HepG2 (cell line): ENCODE data around the gene RTBDN. TPM values are rescaled to one million over a fixed set of nuclear protein-coding genes. Genes with fewer than 3 reads are reported as not detected.

Experiments used
- CCAR2 ChIP-seq: fragments of 200-400 bp; formaldehyde crosslinking; optimal IDR thresholded peaks from 2 replicates; pipeline ENCODE3; 2018; ENCODE audit warnings: low read depth, mild to moderate bottlenecking, low read length, moderate library complexity
- CREB1 ChIP-seq, 2 experiments: fragments of 450-650 bp in 1 of 2; IDR thresholded peaks; 2 replicates each; pipeline ENCODE4 v1.6.1; 2016 to 2017; ENCODE audit warnings: control low read depth in 1 of 2, mild to moderate bottlenecking in 1 of 2, missing compliant biosample characterization in 1 of 2, missing genetic modification characterization in 1 of 2
- FOXJ3 ChIP-seq: sonication (generic); formaldehyde crosslinking; IDR thresholded peaks from 2 replicates; pipeline ENCODE4 v1.4.0; 2020; ENCODE audit warnings: missing genetic modification reagents, mild to moderate bottlenecking, borderline replicate concordance
- GZF1 ChIP-seq: sonication (generic); formaldehyde crosslinking; IDR thresholded peaks from 2 replicates; pipeline ENCODE4 v1.5.1; 2020; ENCODE audit warnings: mild to moderate bottlenecking, missing genetic modification reagents
- MBD4 ChIP-seq: IDR thresholded peaks from 2 replicates; pipeline ENCODE4 v1.6.1; 2012; ENCODE audit warnings: low read length, inconsistent platforms, borderline replicate concordance
- SAFB2 ChIP-seq: sonication (generic); formaldehyde crosslinking; IDR thresholded peaks from 2 replicates; pipeline ENCODE4 v1.5.1; 2020; ENCODE audit warnings: missing genetic modification reagents, low read depth, mild to moderate bottlenecking, borderline replicate concordance
- SOX6 ChIP-seq, 2 experiments: fragments of 450-650 bp in 1 of 2; sonication (generic) in 1 of 2; formaldehyde crosslinking in 1 of 2; IDR thresholded peaks; 2 replicates each; pipeline versions ENCODE4 v1.4.0 to v1.6.1; 2017 to 2020; ENCODE audit warnings: antibody characterized with exemption in 1 of 2, mild to moderate bottlenecking in 1 of 2, missing genetic modification reagents in 1 of 2
- TARDBP ChIP-seq: sonication (generic); formaldehyde crosslinking; IDR thresholded peaks from 2 replicates; pipeline ENCODE4 v1.8.0; 2022; ENCODE audit warnings: mild to moderate bottlenecking, missing genetic modification reagents
- TRIM24 ChIP-seq: sonication (generic); formaldehyde crosslinking; IDR thresholded peaks from 2 replicates; pipeline ENCODE4 v1.8.0; 2022; ENCODE audit warnings: mild to moderate bottlenecking, missing genetic modification reagents
- ZNF224 ChIP-seq: sonication (generic); formaldehyde crosslinking; IDR thresholded peaks from 2 replicates; pipeline ENCODE4 v1.5.0; 2020; ENCODE audit warnings: mild to moderate bottlenecking, missing genetic modification reagents
- ZNF232 ChIP-seq: sonication (generic); formaldehyde crosslinking; IDR thresholded peaks from 2 replicates; pipeline ENCODE4 v1.4.0; 2020; ENCODE audit warnings: missing genetic modification reagents, borderline replicate concordance
- ZNF383 ChIP-seq: sonication (generic); formaldehyde crosslinking; IDR thresholded peaks from 2 replicates; pipeline ENCODE4 v1.4.0; 2020; ENCODE audit warnings: missing genetic modification reagents, mild to moderate bottlenecking, borderline replicate concordance
- ZNF75D ChIP-seq: sonication (generic); formaldehyde crosslinking; IDR thresholded peaks from 2 replicates; pipeline ENCODE4 v1.8.1; 2023; ENCODE audit warnings: missing genetic modification reagents, mild to moderate bottlenecking, borderline replicate concordance
- ZNF841 ChIP-seq: sonication (generic); formaldehyde crosslinking; IDR thresholded peaks from 2 replicates; pipeline ENCODE4 v1.8.1; 2023; ENCODE audit warnings: missing genetic modification reagents, borderline replicate concordance
- ZSCAN20 ChIP-seq: sonication (generic); formaldehyde crosslinking; IDR thresholded peaks from 2 replicates; pipeline ENCODE4 v1.4.0; 2020; ENCODE audit warnings: missing genetic modification reagents, mild to moderate bottlenecking, borderline replicate concordance
- polyA plus RNA-seq, 8 experiments: library from polyadenylated mRNA; depleted of rRNA in 3 of 8; stranded (reverse) in 7 of 8; unstranded in 1 of 8; fragments of >200 nt; fragmentation: Illumina TruSeq in 4 of 8; extraction: Trizol in 4 of 8; gene quantifications; 2 replicates each; pipeline versions ENCODE4 v1.2.1 to v1.2.3, GENCODE V29; 2011 to 2016; ENCODE audit warnings: low read depth in 4 of 8, missing spikeins in 1 of 8, mixed read lengths in 1 of 8; ENCODE audit not compliant: insufficient read depth in 1 of 8
- total RNA-seq, 5 experiments: library from RNA; depleted of rRNA; stranded (reverse); fragments of >200 nt; fragmentation: Illumina TruSeq; extraction: Trizol; gene quantifications; 2 replicates each; pipeline ENCODE4 v1.2.3, GENCODE V29; 2016; ENCODE audit warnings: low read depth in 1 of 5
- TF ChIP-seq, protein P1 (sequence below): sonication (generic); formaldehyde crosslinking; IDR thresholded peaks from 2 replicates; pipeline ENCODE4 v1.9.0; 2021; ENCODE audit warnings: mild to moderate bottlenecking, missing genetic modification reagents
- TF ChIP-seq, protein P2 (sequence below): sonication (generic); formaldehyde crosslinking; IDR thresholded peaks from 2 replicates; pipeline ENCODE4 v1.8.0; 2022; ENCODE audit warnings: missing genetic modification reagents, low read depth, mild to moderate bottlenecking, borderline replicate concordance
- TF ChIP-seq, protein P3 (sequence below): sonication (generic); formaldehyde crosslinking; IDR thresholded peaks from 2 replicates; pipeline ENCODE4 v1.4.0; 2020; ENCODE audit warnings: missing genetic modification reagents
- TF ChIP-seq, protein P4 (sequence below): sonication (generic); formaldehyde crosslinking; IDR thresholded peaks from 2 replicates; pipeline ENCODE4 v1.4.0; 2020; ENCODE audit warnings: missing genetic modification reagents
- TF ChIP-seq, protein P5 (sequence below): IDR thresholded peaks from 2 replicates; pipeline ENCODE4 v1.6.1; 2012; ENCODE audit warnings: inconsistent platforms

RTBDN gene
- total and polyA plus RNA-seq, 2 of the 13 experiments (the other 11 are each of a cell fraction or from before 2014, with no cell fraction given), result 0.27 to 0.48 TPM

GRCh38 chr19:12789904-12790619, 44.3 kb downstream of the RTBDN start (continued):
- TF ChIP-seq ZNF75D (no peak), SOX6 (IDR thresholded peaks at IDR 0.05) (no peak), SOX6 (CRISPR knock-in tag; IDR thresholded peaks at IDR 0.05) (peak; percentile 22), ZNF383 (no peak), GZF1 (CRISPR knock-in tag) (no peak), FOXJ3 (no peak), TRIM24 (CRISPR knock-in tag) (no peak), SAFB2 (CRISPR knock-in tag) (no peak), CREB1 (IDR thresholded peaks at IDR 0.05) (no peak), CREB1 (CRISPR knock-in tag; IDR thresholded peaks at IDR 0.05) (no peak), ZNF232 (CRISPR knock-in tag) (no peak), ZSCAN20 (CRISPR knock-in tag) (no peak), CCAR2 (no peak), ZNF224 (no peak), MBD4 (no peak), TARDBP (CRISPR knock-in tag) (no peak), ZNF841 (CRISPR knock-in tag) (no peak)
- TF ChIP-seq, protein P1, sequence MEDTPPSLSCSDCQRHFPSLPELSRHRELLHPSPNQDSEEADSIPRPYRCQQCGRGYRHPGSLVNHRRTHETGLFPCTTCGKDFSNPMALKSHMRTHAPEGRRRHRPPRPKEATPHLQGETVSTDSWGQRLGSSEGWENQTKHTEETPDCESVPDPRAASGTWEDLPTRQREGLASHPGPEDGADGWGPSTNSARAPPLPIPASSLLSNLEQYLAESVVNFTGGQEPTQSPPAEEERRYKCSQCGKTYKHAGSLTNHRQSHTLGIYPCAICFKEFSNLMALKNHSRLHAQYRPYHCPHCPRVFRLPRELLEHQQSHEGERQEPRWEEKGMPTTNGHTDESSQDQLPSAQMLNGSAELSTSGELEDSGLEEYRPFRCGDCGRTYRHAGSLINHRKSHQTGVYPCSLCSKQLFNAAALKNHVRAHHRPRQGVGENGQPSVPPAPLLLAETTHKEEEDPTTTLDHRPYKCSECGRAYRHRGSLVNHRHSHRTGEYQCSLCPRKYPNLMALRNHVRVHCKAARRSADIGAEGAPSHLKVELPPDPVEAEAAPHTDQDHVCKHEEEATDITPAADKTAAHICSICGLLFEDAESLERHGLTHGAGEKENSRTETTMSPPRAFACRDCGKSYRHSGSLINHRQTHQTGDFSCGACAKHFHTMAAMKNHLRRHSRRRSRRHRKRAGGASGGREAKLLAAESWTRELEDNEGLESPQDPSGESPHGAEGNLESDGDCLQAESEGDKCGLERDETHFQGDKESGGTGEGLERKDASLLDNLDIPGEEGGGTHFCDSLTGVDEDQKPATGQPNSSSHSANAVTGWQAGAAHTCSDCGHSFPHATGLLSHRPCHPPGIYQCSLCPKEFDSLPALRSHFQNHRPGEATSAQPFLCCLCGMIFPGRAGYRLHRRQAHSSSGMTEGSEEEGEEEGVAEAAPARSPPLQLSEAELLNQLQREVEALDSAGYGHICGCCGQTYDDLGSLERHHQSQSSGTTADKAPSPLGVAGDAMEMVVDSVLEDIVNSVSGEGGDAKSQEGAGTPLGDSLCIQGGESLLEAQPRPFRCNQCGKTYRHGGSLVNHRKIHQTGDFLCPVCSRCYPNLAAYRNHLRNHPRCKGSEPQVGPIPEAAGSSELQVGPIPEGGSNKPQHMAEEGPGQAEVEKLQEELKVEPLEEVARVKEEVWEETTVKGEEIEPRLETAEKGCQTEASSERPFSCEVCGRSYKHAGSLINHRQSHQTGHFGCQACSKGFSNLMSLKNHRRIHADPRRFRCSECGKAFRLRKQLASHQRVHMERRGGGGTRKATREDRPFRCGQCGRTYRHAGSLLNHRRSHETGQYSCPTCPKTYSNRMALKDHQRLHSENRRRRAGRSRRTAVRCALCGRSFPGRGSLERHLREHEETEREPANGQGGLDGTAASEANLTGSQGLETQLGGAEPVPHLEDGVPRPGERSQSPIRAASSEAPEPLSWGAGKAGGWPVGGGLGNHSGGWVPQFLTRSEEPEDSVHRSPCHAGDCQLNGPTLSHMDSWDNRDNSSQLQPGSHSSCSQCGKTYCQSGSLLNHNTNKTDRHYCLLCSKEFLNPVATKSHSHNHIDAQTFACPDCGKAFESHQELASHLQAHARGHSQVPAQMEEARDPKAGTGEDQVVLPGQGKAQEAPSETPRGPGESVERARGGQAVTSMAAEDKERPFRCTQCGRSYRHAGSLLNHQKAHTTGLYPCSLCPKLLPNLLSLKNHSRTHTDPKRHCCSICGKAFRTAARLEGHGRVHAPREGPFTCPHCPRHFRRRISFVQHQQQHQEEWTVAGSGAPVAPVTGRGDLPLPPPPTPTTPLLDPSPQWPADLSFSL (CRISPR knock-in tag), result no peak
- TF ChIP-seq, protein P2, sequence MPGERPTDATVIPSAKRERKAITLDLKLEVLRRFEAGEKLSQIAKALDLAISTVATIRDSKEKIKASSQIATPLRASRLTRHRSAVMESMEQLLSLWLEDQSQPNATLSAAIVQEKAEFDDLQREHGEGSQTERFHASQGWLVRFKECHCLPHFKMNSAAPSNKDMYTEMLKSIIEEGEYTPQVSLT (CRISPR knock-in tag), result no peak
- TF ChIP-seq, protein P3, sequence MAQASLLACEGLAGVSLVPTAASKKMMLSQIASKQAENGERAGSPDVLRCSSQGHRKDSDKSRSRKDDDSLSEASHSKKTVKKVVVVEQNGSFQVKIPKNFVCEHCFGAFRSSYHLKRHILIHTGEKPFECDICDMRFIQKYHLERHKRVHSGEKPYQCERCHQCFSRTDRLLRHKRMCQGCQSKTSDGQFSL, result no peak
- TF ChIP-seq, protein P4, sequence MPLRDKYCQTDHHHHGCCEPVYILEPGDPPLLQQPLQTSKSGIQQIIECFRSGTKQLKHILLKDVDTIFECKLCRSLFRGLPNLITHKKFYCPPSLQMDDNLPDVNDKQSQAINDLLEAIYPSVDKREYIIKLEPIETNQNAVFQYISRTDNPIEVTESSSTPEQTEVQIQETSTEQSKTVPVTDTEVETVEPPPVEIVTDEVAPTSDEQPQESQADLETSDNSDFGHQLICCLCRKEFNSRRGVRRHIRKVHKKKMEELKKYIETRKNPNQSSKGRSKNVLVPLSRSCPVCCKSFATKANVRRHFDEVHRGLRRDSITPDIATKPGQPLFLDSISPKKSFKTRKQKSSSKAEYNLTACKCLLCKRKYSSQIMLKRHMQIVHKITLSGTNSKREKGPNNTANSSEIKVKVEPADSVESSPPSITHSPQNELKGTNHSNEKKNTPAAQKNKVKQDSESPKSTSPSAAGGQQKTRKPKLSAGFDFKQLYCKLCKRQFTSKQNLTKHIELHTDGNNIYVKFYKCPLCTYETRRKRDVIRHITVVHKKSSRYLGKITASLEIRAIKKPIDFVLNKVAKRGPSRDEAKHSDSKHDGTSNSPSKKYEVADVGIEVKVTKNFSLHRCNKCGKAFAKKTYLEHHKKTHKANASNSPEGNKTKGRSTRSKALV (CRISPR knock-in tag), result no peak
- TF ChIP-seq, protein P5, sequence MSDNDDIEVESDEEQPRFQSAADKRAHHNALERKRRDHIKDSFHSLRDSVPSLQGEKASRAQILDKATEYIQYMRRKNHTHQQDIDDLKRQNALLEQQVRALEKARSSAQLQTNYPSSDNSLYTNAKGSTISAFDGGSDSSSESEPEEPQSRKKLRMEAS, result peak; percentile 41
